Hepatocyte (in vitro differentiated cells): ENCODE measurements around the gene HECTD4. TPM values are rescaled to one million over a fixed set of nuclear protein-coding genes. Genes with fewer than 3 reads are reported as not detected.

Source experiments
- DNase-seq: peaks from one replicate; pipeline ENCODE4 v3.0.0-alpha.2; 2016; ENCODE audit warnings: low spot score
- H2AFZ ChIP-seq: fragments of 200-600 bp; sonication (generic); 2 replicates; pipeline ENCODE4 v1.6.0; 2016; ENCODE audit warnings: antibody characterized with exemption, mild to moderate bottlenecking
- H3K27ac ChIP-seq: fragments of 200-600 bp; sonication (generic); 2 replicates; pipeline ENCODE4 v1.5.1; 2016; ENCODE audit warnings: mild to moderate bottlenecking
- H3K27me3 ChIP-seq: fragments of 200-600 bp; sonication (generic); 2 replicates; pipeline ENCODE4 v1.6.1; 2016
- H3K36me3 ChIP-seq: fragments of 200-600 bp; sonication (generic); replicated peaks from 2 replicates; pipeline ENCODE4 v1.5.1; 2016; ENCODE audit warnings: low read depth; ENCODE audit not compliant: insufficient read depth
- H3K4me1 ChIP-seq: fragments of 200-600 bp; sonication (generic); 2 replicates; pipeline ENCODE4 v1.5.1; 2016; ENCODE audit warnings: mild to moderate bottlenecking, moderate library complexity; ENCODE audit not compliant: insufficient read depth
- H3K4me2 ChIP-seq: fragments of 200-600 bp; sonication (generic); 2 replicates; pipeline ENCODE4 v1.6.0; 2016
- H3K4me3 ChIP-seq: fragments of 200-600 bp; sonication (generic); 2 replicates; pipeline ENCODE4 v1.5.1; 2016; ENCODE audit warnings: mild to moderate bottlenecking
- H3K79me2 ChIP-seq: fragments of 200-600 bp; sonication (generic); 2 replicates; pipeline ENCODE4 v1.6.0; 2017; ENCODE audit warnings: mild to moderate bottlenecking
- H3K9me2 ChIP-seq: fragments of 200-600 bp; sonication (generic); replicated peaks from 2 replicates; pipeline ENCODE4 v1.6.0; 2017; ENCODE audit warnings: mild to moderate bottlenecking; ENCODE audit not compliant: insufficient read depth
- H3K9me3 ChIP-seq: fragments of 200-600 bp; sonication (generic); 2 replicates; pipeline ENCODE4 v1.5.1; 2016; ENCODE audit warnings: low read depth, mild to moderate bottlenecking
- H4K20me1 ChIP-seq: fragments of 200-600 bp; sonication (generic); 2 replicates; pipeline ENCODE4 v1.6.0; 2016; ENCODE audit warnings: mild to moderate bottlenecking; ENCODE audit not compliant: insufficient read depth, poor library complexity, severe bottlenecking
- EZH2 ChIP-seq: fragments of 200-600 bp; sonication (generic); IDR thresholded peaks from 2 replicates; pipeline ENCODE4 v1.6.1; 2016; ENCODE audit warnings: antibody characterized with exemption, mild to moderate bottlenecking, borderline replicate concordance
- EZH2phosphoT487 ChIP-seq: fragments of 200-600 bp; sonication (generic); IDR thresholded peaks from one replicate; pipeline ENCODE4 v1.6.1; 2018; ENCODE audit warnings: antibody characterized with exemption, mild to moderate bottlenecking, low read depth, moderate library complexity; ENCODE audit not compliant: unreplicated experiment, severe bottlenecking
- WGBS: methylation state at CpG from one replicate; pipeline ENCODE4 v1.1.6; 2016; ENCODE audit warnings: low lambda C conversion rate; ENCODE audit errors: missing lambda C conversion rate; 5-methylcytosine and 5-hydroxymethylcytosine counted together
- polyA plus RNA-seq: library from polyadenylated mRNA; unstranded; fragments of >200 nt; fragmentation: Nextera tagmentation; extraction: Ambion mirVana; gene quantifications from 2 replicates; pipeline ENCODE4 v1.2.1, GENCODE V29; 2016
- total RNA-seq: library from RNA; depleted of rRNA; stranded (reverse); fragments of >200 nt; gene quantifications from 2 replicates; pipeline ENCODE4 v1.2.3, GENCODE V29; 2014
- TF ChIP-seq, protein P1 (sequence below): fragments of 200-600 bp; sonication (generic); IDR thresholded peaks from 2 replicates; pipeline ENCODE4 v1.5.1; 2016; ENCODE audit warnings: antibody characterized with exemption, mild to moderate bottlenecking; ENCODE audit not compliant: poor library complexity

Gene HECTD4
- total and polyA plus RNA-seq, 2 experiments from 2014 or later = 22.7 to 27.1 TPM

DNA sequence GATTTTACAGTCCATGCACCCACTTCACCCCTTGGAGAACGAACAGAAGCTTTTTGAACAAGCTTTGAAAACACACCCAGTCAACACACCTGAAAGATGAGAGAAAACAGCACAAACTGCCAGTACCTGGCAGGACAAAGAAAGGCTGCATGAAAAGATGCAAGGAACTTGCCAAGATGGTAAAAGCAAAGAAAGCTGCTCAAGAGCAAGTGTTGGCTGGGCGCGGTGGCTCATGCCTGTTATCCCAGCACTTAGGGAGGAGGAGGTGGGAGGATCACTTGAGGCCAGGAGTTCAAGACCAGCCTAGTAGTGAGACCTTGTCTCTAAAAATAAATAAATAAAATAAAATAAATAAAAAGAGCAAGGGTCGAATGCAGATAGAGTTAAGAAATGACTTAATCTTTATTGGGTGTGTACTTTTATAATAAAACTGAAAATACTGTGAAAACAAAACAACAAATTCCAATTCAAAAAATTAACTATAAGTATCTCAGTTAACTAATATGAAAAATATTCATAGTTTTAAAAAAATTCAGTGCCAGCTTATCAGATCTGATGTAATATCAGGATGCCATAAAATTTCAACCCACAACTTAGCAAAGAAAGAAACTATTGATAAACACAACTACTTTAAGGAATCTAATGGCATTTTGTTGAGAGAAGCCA lies 59.2 kb downstream of the HECTD4 start:
- H2AFZ ChIP-seq = no peak overlapping the region
- 77% methylated on average over 4 of the region's 4 CpGs for WGBS

GRCh38 chr12:112322441-112322840 lies 59.8 kb downstream of the HECTD4 start:
- TF ChIP-seq, protein P1, sequence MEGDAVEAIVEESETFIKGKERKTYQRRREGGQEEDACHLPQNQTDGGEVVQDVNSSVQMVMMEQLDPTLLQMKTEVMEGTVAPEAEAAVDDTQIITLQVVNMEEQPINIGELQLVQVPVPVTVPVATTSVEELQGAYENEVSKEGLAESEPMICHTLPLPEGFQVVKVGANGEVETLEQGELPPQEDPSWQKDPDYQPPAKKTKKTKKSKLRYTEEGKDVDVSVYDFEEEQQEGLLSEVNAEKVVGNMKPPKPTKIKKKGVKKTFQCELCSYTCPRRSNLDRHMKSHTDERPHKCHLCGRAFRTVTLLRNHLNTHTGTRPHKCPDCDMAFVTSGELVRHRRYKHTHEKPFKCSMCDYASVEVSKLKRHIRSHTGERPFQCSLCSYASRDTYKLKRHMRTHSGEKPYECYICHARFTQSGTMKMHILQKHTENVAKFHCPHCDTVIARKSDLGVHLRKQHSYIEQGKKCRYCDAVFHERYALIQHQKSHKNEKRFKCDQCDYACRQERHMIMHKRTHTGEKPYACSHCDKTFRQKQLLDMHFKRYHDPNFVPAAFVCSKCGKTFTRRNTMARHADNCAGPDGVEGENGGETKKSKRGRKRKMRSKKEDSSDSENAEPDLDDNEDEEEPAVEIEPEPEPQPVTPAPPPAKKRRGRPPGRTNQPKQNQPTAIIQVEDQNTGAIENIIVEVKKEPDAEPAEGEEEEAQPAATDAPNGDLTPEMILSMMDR = no peak
- no peak for TF ChIP-seq EZH2phosphoT487
- no peak for TF ChIP-seq EZH2
- 86% methylated on average over 2 of the region's 2 CpGs for WGBS
- Histone ChIP-seq H3K9me2 (no peaks in the 10 kb centered on the region), H3K4me2 (no peak overlapping the region), H3K4me1 (no peaks in the 10 kb centered on the region), H3K4me3 (no peak overlapping the region), H4K20me1 (peaks cover 4% of the 10 kb centered on the region), H3K27me3 (no peaks in the 10 kb centered on the region), H3K36me3 (no peaks in the 10 kb centered on the region), H2AFZ (no peak overlapping the region), H3K79me2 (peaks cover 72% of the 10 kb centered on the region), H3K27ac (no peak overlapping the region), H3K9me3 (no peaks in the 10 kb centered on the region)
- DNase-seq = no peak

More for the DNA sequence above, 59.2 kb downstream of the HECTD4 start:
- no peak overlapping the region for H3K4me2 ChIP-seq
- H3K4me3 ChIP-seq = no peak overlapping the region
- TF ChIP-seq EZH2phosphoT487 (no peak), EZH2 (no peak)
- TF ChIP-seq, protein P1 = no peak
- peaks cover 4% of the 10 kb centered on the region for H4K20me1 ChIP-seq
- H3K27me3 ChIP-seq = no peaks in the 10 kb centered on the region
- H3K36me3 ChIP-seq = no peaks in the 10 kb centered on the region
- H3K27ac ChIP-seq = no peak overlapping the region
- H3K79me2 ChIP-seq = peaks cover 74% of the 10 kb centered on the region
- no peaks in the 10 kb centered on the region for H3K9me2 ChIP-seq
- no peaks in the 10 kb centered on the region for H3K4me1 ChIP-seq
- H3K9me3 ChIP-seq = no peaks in the 10 kb centered on the region
- no peak for DNase-seq

- H3K27me3 ChIP-seq = no peaks in the 10 kb centered on the region
- no peak for TF ChIP-seq EZH2
- no peak overlapping the region for H3K4me3 ChIP-seq
- no peaks in the 10 kb centered on the region for H3K36me3 ChIP-seq
- H3K27ac ChIP-seq = no peak overlapping the region
- no peaks in the 10 kb centered on the region for H3K4me1 ChIP-seq
- no peak overlapping the region for H2AFZ ChIP-seq
- peaks cover 4% of the 10 kb centered on the region for H4K20me1 ChIP-seq
- DNase-seq = no peak
- no peaks in the 10 kb centered on the region for H3K9me3 ChIP-seq
- H3K79me2 ChIP-seq = peaks cover 62% of the 10 kb centered on the region
- no peaks in the 10 kb centered on the region for H3K9me2 ChIP-seq
- no peak overlapping the region for H3K4me2 ChIP-seq
Observed at GRCh38 chr12:112321245-112321644, 61.0 kb downstream of the HECTD4 start.

GRCh38 chr12:112319395-112319794 lies 62.8 kb downstream of the HECTD4 start:
- Histone ChIP-seq H3K4me2 (no peak overlapping the region), H3K4me3 (no peak overlapping the region), H3K79me2 (peaks cover 49% of the 10 kb centered on the region), H2AFZ (no peak overlapping the region), H3K27ac (no peak overlapping the region), H4K20me1 (peaks cover 8% of the 10 kb centered on the region), H3K36me3 (no peaks in the 10 kb centered on the region), H3K9me2 (no peaks in the 10 kb centered on the region), H3K9me3 (no peaks in the 10 kb centered on the region), H3K27me3 (no peaks in the 10 kb centered on the region), H3K4me1 (no peaks in the 10 kb centered on the region)
- DNase-seq = no peak
- TF ChIP-seq, protein P1 = no peak
- TF ChIP-seq EZH2 = no peak
- no peak for TF ChIP-seq EZH2phosphoT487
- WGBS = 95% methylated on average over 12 of the region's 12 CpGs
